ENCODE measurements around the gene SSNA1. TPM values are rescaled to one million over a fixed set of nuclear protein-coding genes. Genes with fewer than 3 reads are reported as not detected.

The SSNA1 gene
- total RNA-seq, 4 donors from 2014 or later: 67.1 to 124 (median 96.7) TPM

- Histone ChIP-seq H3K4me1 (peaks cover 0 to 53% (median 2%) of the 10 kb centered on the region in 3 donors), H3K27me3 (peaks cover 0 to 40% (median 0%) of the 10 kb centered on the region in 4 donors), H3K9me3 (no peaks in the 10 kb centered on the region), H3K27ac (no peak overlapping the region), H3K4me3 (no peak overlapping the region), H3K36me3 (peaks cover 24 to 50% (median 26%) of the 10 kb centered on the region in 3 donors)
- intact Hi-C loops (cut with DNase I): no loop called here
- WGBS, 2 donors: 37 to 52% methylated on average over 12 to 15 of the region's 17 CpGs
- no peak for TF ChIP-seq POLR2A (IDR thresholded peaks at IDR 0.05)
- TF ChIP-seq CTCF (IDR thresholded peaks at IDR 0.05): peak in 4 of 6 experiments; percentile 36 to 72 (median 56)
- DNase-seq: no peak
Observed at GRCh38 chr9:137176302-137177182, 11.9 kb upstream of the SSNA1 start.

GRCh38 chr9:137178201-137178938, 10.1 kb upstream of the SSNA1 start:
- intact Hi-C loops (cut with DNase I): no loop called here
- TF ChIP-seq CTCF (IDR thresholded peaks at IDR 0.05) (no peak), POLR2A (IDR thresholded peaks at IDR 0.05) (no peak)
- no peak for DNase-seq
- peaks cover 0 to 22% (median 0%) of the 10 kb centered on the region in 4 donors for H3K27me3 ChIP-seq
- H3K36me3 ChIP-seq: peaks cover 38 to 68% (median 40%) of the 10 kb centered on the region in 3 donors
- H3K4me3 ChIP-seq: no peak overlapping the region
- H3K4me1 ChIP-seq: peaks cover 0 to 39% (median 2%) of the 10 kb centered on the region in 3 donors
- 85 to 94% methylated on average over 16 to 18 of the region's 23 CpGs for WGBS, 2 donors
- H3K9me3 ChIP-seq: no peaks in the 10 kb centered on the region
- H3K27ac ChIP-seq: no peak overlapping the region

GRCh38 chr9:137178939-137179630, 9.4 kb upstream of the SSNA1 start:
- no peak overlapping the region for H3K27ac ChIP-seq
- peaks cover 0 to 15% (median 0%) of the 10 kb centered on the region in 4 donors for H3K27me3 ChIP-seq
- no peak overlapping the region for H3K4me3 ChIP-seq
- H3K9me3 ChIP-seq: no peaks in the 10 kb centered on the region
- 70 to 80% methylated on average over 2 to 10 of the region's 19 CpGs for WGBS, 2 donors
- intact Hi-C loops (cut with DNase I): no loop called here
- TF ChIP-seq CTCF (IDR thresholded peaks at IDR 0.05) (no peak), POLR2A (IDR thresholded peaks at IDR 0.05) (no peak)
- no peak for DNase-seq
- peaks cover 45 to 75% (median 47%) of the 10 kb centered on the region in 3 donors for H3K36me3 ChIP-seq
- peaks cover 0 to 32% (median 2%) of the 10 kb centered on the region in 3 donors for H3K4me1 ChIP-seq

- Histone ChIP-seq H3K36me3 (peaks cover 47 to 82% (median 48%) of the 10 kb centered on the region in 3 donors), H3K27ac (no peak overlapping the region), H3K4me1 (peaks cover 0 to 28% (median 2%) of the 10 kb centered on the region in 3 donors), H3K4me3 (no peak overlapping the region), H3K27me3 (peaks cover 0 to 8% (median 0%) of the 10 kb centered on the region in 4 donors), H3K9me3 (no peaks in the 10 kb centered on the region)
- intact Hi-C loops (cut with DNase I): loop anchor here (10.0 kb wide), 1 partner anchor 55 kb away; the partner anchor contains the start of gene SLC34A3
- WGBS, 2 donors: 80% methylated on average over 4 of the region's 17 CpGs; no CpG with 5 or more reads in 1 of the 2 donors
- no peak for TF ChIP-seq CTCF (IDR thresholded peaks at IDR 0.05)
- TF ChIP-seq POLR2A (IDR thresholded peaks at IDR 0.05): no peak
- DNase-seq: no peak
Observed at GRCh38 chr9:137179761-137180160, 8.7 kb upstream of the SSNA1 start.

Data from esophagus squamous epithelium (tissue), 5 donors.